Natural killer cell (primary cell): ENCODE measurements around the gene CGRRF1. TPM values are rescaled to one million over a fixed set of nuclear protein-coding genes. Genes with fewer than 3 reads are reported as not detected.

ENCODE experiments used
- ATAC-seq, 3 donors: fragments of 150-1000 bp in 2 of 3; fragments of 200-7000 bp in 1 of 3; cut with Tn5 transposase; 1 replicate in 1 of 3; 2 replicates in 2 of 3; pipeline ENCODE4 v1.10.0; 2021; ENCODE audit warnings: mild to moderate bottlenecking in 2 of 3, moderate library complexity in 2 of 3
- DNase-seq, 2 donors: peaks; one replicate each; pipeline versions ENCODE4 v3.0.0 to v3.0.0-alpha.2; 2013 to 2021; ENCODE audit warnings: mixed read lengths in 1 of 2
- H3K27ac ChIP-seq: one replicate; pipeline ENCODE4 v1.5.1; 2013; ENCODE audit warnings: mild to moderate bottlenecking, low read length
- H3K27me3 ChIP-seq: one replicate; pipeline ENCODE4 v1.6.1; 2013; ENCODE audit warnings: low read length; ENCODE audit not compliant: control insufficient read depth, insufficient read depth
- H3K36me3 ChIP-seq: one replicate; pipeline ENCODE4 v1.6.1; 2013; ENCODE audit warnings: low read length; ENCODE audit not compliant: control insufficient read depth, insufficient read depth
- H3K4me1 ChIP-seq: one replicate; pipeline ENCODE4 v1.6.1; 2013; ENCODE audit warnings: low read length; ENCODE audit not compliant: control insufficient read depth, insufficient read depth
- H3K4me3 ChIP-seq: one replicate; pipeline ENCODE4 v1.5.1; 2013; ENCODE audit warnings: low read length
- H3K9me3 ChIP-seq: one replicate; pipeline ENCODE4 v1.6.1; 2013; ENCODE audit warnings: low read length; ENCODE audit not compliant: control insufficient read depth, insufficient read depth
- H3K27ac Mint-ChIP-seq, 2 donors: one replicate each; pipeline ENCODE4 v1.8.0; 2022; ENCODE audit warnings: mild to moderate bottlenecking in 2 of 2, mixed read lengths in 2 of 2, moderate library complexity in 1 of 2
- H3K27me3 Mint-ChIP-seq, 2 donors: one replicate each; pipeline ENCODE4 v1.8.0; 2022; ENCODE audit warnings: low read depth in 2 of 2, mixed read lengths in 2 of 2
- H3K36me3 Mint-ChIP-seq: one replicate; pipeline ENCODE4 v1.8.0; 2022; ENCODE audit warnings: mixed read lengths
- H3K4me1 Mint-ChIP-seq, 2 donors: one replicate each; pipeline ENCODE4 v1.8.0; 2022; ENCODE audit warnings: mixed read lengths in 2 of 2
- H3K4me3 Mint-ChIP-seq: one replicate; pipeline ENCODE4 v1.8.0; 2022; ENCODE audit warnings: mild to moderate bottlenecking, moderate library complexity, mixed read lengths
- H3K9me3 Mint-ChIP-seq, 2 donors: one replicate each; pipeline ENCODE4 v1.8.0; 2022; ENCODE audit warnings: mixed read lengths in 2 of 2
- CTCF ChIP-seq: fragments of 200-600 bp; IDR thresholded peaks from one replicate; pipeline ENCODE4 v1.8.0; 2022; ENCODE audit warnings: antibody characterized with exemption
- WGBS: methylation state at CpG from one replicate; pipeline ENCODE4 v1.1.7; 2013; ENCODE audit warnings: missing lambda C conversion rate; ENCODE audit not compliant: insufficient coverage; 5-methylcytosine and 5-hydroxymethylcytosine counted together
- intact Hi-C: fragments of 100-400 bp; cut with micrococcal nuclease; formaldehyde crosslinking; loops from one replicate; pipeline ENCODE4 v1.14.2; 2022
- total RNA-seq, 4 donors: library from RNA; stranded (reverse); fragments of 120-200 nt in 1 of 4; gene quantifications; one replicate each; pipeline versions ENCODE4 v1.2.3 to v1.2.4, GENCODE V29; 2013 to 2022

CGRRF1 gene
- total RNA-seq, 3 donors from 2014 or later (not counting 1 experiment from before 2014, with no cell fraction given) = 25.4 to 30.1 (median 26.7) TPM

- no peak overlapping the region for H3K27ac ChIP-seq
- H3K27me3 Mint-ChIP-seq = no peaks in the 10 kb centered on the region
- ATAC-seq (no peak), DNase-seq (no peak)
- peaks cover 22% of the 10 kb centered on the region for H3K36me3 ChIP-seq
- H3K4me1 ChIP-seq = no peaks in the 10 kb centered on the region
- H3K4me3 Mint-ChIP-seq = no peak overlapping the region
- no peaks in the 10 kb centered on the region for H3K4me1 Mint-ChIP-seq
- no peak overlapping the region for H3K4me3 ChIP-seq
- H3K27ac Mint-ChIP-seq = no peak overlapping the region
- intact Hi-C loops = no loop called here
- H3K36me3 Mint-ChIP-seq = peaks cover 8% of the 10 kb centered on the region
- H3K27me3 ChIP-seq = no peaks in the 10 kb centered on the region
- 86% methylated on average over 1 of the region's 1 CpG for WGBS
- no peak for TF ChIP-seq CTCF
- no peaks in the 10 kb centered on the region for H3K9me3 ChIP-seq
- H3K9me3 Mint-ChIP-seq = no peaks in the 10 kb centered on the region
Observed at GRCh38 chr14:54535126-54535525, 25.4 kb downstream of the CGRRF1 start.

- Mint-ChIP-seq H3K27ac (no peak overlapping the region), H3K27me3 (no peaks in the 10 kb centered on the region), H3K4me3 (no peak overlapping the region), H3K4me1 (no peaks in the 10 kb centered on the region), H3K9me3 (no peaks in the 10 kb centered on the region), H3K36me3 (peaks cover 8% of the 10 kb centered on the region)
- H3K4me1 ChIP-seq = no peaks in the 10 kb centered on the region
- H3K9me3 ChIP-seq = no peaks in the 10 kb centered on the region
- no peak for TF ChIP-seq CTCF
- DNase-seq = no peak
- no peaks in the 10 kb centered on the region for H3K27me3 ChIP-seq
- intact Hi-C loops = no loop called here
- H3K27ac ChIP-seq = no peak overlapping the region
- ATAC-seq = no peak
- no peak overlapping the region for H3K4me3 ChIP-seq
- peaks cover 22% of the 10 kb centered on the region for H3K36me3 ChIP-seq
- 68% methylated on average over 2 of the region's 2 CpGs for WGBS
Observed at GRCh38 chr14:54535646-54536045, 25.9 kb downstream of the CGRRF1 start.

- no peak overlapping the region for H3K27ac ChIP-seq
- no peak overlapping the region for H3K4me3 Mint-ChIP-seq
- H3K36me3 ChIP-seq = peaks cover 14% of the 10 kb centered on the region
- no peak for ATAC-seq
- TF ChIP-seq CTCF = no peak
- peaks cover 8% of the 10 kb centered on the region for H3K36me3 Mint-ChIP-seq
- no peak for DNase-seq
- no peaks in the 10 kb centered on the region for H3K4me1 Mint-ChIP-seq
- no peaks in the 10 kb centered on the region for H3K9me3 ChIP-seq
- no peaks in the 10 kb centered on the region for H3K4me1 ChIP-seq
- no peak overlapping the region for H3K4me3 ChIP-seq
- H3K27me3 Mint-ChIP-seq = no peaks in the 10 kb centered on the region
- no CpG with 5 or more reads among the region's 2 CpGs for WGBS
- no peak overlapping the region for H3K27ac Mint-ChIP-seq
- H3K9me3 Mint-ChIP-seq = no peaks in the 10 kb centered on the region
- no peaks in the 10 kb centered on the region for H3K27me3 ChIP-seq
- intact Hi-C loops = no loop called here
Observed at GRCh38 chr14:54537651-54538050, 27.9 kb downstream of the CGRRF1 start.

GRCh38 chr14:54538055-54538454 lies 28.3 kb downstream of the CGRRF1 start:
- Histone ChIP-seq H3K27me3 (no peaks in the 10 kb centered on the region), H3K4me1 (no peaks in the 10 kb centered on the region), H3K9me3 (no peaks in the 10 kb centered on the region), H3K4me3 (no peak overlapping the region), H3K36me3 (peaks cover 14% of the 10 kb centered on the region), H3K27ac (no peak overlapping the region)
- intact Hi-C loops = no loop called here
- Mint-ChIP-seq H3K4me3 (no peak overlapping the region), H3K27ac (no peak overlapping the region), H3K36me3 (peaks cover 8% of the 10 kb centered on the region), H3K4me1 (no peaks in the 10 kb centered on the region), H3K27me3 (no peaks in the 10 kb centered on the region), H3K9me3 (no peaks in the 10 kb centered on the region)
- no peak for TF ChIP-seq CTCF
- ATAC-seq (no peak), DNase-seq (no peak)
- WGBS = 98% methylated on average over 3 of the region's 3 CpGs
